Stimulated activated CD8-positive, alpha-beta memory T cell treated with anti-CD3 and anti-CD28 coated beads, Interleukin-12 subunit alpha, Interleukin-12 subunit beta, amount 100 ng/mL, for 4 hours (primary cell): ENCODE data around the gene PLPPR1.

Experiments
- DNase-seq: peaks from one replicate; pipeline ENCODE4 v3.0.0-alpha.2; 2020; ENCODE audit warnings: low read depth

Gene PLPPR1

GRCh38 chr9:101352892-101353463 is 324.5 kb downstream of the PLPPR1 start:
- DNase-seq = no peak

GRCh38 chr9:101353683-101354082 is 325.2 kb downstream of the PLPPR1 start:
- DNase-seq = no peak

GRCh38 chr9:101354143-101354764 is 325.7 kb downstream of the PLPPR1 start:
- no peak for DNase-seq

- DNase-seq = no peak
These were observed 326.5 kb downstream of the PLPPR1 start for GRCh38 chr9:101354765-101355708.

- no peak for DNase-seq
These were observed 328.1 kb downstream of the PLPPR1 start for GRCh38 chr9:101356619-101357018.

DNA sequence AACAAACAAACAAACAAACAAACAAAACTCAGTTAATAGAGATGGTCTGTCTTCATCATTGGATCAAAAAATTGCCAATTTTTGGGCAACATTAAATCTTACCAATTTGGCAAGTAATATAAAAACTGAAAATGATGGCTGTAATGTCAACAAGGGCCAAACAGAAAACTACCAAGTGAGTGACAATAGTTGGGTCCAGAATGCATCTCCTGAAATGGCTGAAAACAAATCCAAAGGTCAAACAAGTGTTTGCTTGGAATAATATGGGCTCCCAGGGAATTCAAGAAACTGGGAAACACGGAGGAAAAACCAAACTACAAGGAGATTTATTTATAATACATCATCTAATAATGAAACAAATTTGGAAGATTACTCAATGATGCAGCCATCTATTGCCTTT is 331.2 kb downstream of the PLPPR1 start:
- DNase-seq = no peak

DNA sequence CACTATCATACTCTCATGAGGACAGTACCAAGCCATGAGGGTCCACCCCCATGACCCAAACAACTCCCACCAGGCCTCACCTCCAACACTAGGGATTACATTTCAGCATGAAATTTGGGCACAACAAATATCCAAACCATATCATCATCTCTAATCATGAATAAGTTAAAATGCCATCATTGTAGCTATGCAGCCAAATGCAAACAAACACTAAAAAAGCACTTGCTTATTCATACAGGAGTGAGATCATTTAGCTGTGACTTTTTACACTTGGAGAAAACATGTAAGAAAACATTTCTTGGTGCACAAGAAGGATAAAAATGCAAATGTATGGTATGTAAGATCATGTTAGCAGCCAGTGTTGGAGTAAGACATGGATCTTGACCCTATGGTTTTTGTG is 332.1 kb downstream of the PLPPR1 start:
- no peak for DNase-seq

DNA sequence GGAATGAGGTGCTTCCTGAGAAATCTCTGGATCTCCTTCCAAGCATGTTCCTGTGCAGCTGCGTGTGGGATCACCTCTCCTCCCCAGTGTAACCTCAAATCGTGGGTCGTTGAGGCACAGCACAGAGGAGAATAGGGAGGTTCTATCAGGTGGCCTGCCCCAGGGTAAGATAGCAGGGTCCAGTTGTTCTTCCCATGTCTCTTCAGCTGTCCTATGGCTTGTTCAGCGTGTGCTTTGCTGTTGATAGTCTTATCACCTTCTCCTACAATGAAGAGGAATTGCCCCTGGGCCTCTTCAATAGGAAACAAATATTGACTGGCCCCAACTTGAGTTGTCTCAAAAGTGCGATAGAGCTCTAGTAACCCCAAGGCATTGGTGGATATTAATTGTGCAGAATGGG is 333.9 kb downstream of the PLPPR1 start:
- no peak for DNase-seq

DNA sequence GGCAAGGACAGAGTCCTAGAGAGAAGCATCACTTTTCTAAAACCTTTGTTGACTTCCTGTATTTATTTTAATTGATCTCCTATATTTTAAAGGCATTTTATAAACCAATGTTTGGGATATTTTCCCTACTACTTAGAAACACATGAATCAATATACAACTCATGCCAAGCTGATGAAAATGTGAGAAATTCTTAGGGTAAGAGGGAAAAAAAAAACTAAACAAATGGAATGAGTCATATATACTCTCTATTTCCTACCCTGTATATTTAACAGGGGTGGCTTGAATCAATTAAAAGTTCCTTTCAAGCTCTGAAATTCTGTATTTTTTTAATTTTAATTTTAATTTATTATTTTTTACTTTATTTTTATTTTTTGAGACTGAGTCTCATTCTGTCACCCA is 336.7 kb downstream of the PLPPR1 start:
- DNase-seq = no peak

- no peak for DNase-seq
These were observed 337.7 kb downstream of the PLPPR1 start for GRCh38 chr9:101366038-101366756.

DNA sequence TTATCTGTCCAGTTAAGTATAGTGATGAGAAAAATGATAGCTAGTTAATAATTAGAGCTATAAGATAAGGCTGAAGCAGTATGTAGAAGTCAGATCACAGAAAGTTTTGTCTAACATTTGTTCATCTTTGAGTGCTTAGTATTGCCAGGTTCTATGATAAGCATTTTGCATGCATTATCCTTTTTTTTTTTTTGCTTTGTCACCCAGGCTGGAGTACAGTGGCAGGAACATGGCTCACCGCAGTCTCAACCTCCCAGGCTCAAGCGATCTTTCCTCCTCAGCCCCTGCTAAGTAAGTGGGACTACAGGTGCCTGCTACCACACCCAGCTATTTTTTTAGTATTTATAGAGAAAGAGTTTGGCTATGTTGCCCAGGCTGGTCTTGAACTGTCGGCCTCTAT is 338.8 kb downstream of the PLPPR1 start:
- no peak for DNase-seq

DNA sequence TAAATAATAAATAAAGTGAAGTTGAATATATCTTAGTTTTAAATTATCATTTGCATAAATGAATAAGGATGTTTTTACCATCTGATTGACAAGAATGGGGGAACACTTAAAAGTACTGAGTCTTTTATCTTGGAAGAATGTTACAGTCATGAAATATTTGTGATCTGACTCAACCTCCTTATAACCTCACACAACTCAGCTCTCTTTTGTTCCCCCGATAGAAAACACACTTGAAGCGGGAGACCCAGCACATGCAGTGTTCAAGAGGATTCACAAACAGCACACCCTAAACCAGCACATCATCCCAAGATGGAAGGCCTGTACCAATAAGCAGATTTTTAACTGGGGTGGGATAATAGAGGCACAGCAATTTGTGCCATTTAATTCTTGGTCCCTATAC is 340.8 kb downstream of the PLPPR1 start:
- no peak for DNase-seq

DNA sequence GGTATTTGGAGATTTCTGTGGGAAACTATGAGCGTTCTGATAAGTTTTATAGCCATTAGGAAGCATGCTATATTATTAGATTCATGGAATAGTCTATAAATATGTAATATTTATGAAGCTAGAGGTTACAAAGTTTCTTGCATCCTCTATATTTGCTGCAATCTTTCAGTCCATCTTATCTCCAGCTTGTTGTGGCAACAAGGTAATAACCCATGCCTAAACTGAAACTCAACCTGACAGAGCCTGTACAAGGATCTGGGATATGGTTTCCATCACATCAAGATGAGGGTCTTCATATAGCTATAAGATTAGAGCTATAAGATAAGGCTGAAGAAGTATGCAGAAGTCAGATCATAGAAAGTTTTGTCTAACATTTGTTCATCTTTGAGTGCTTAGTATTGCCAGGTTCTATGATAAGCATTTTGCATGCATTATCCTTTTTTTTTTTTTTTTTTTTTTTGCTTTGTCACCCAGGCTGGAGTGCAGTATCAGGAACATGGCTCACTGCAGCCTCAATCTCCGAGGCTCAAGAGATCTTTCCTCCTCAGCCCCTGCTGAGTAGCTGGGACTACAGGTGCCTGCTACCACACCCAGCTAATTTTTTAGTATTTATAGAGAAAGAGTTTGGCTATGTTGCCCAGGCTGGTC is 341.5 kb downstream of the PLPPR1 start:
- no peak for DNase-seq

GRCh38 chr9:101371813-101372212 is 343.3 kb downstream of the PLPPR1 start:
- DNase-seq = no peak

DNA sequence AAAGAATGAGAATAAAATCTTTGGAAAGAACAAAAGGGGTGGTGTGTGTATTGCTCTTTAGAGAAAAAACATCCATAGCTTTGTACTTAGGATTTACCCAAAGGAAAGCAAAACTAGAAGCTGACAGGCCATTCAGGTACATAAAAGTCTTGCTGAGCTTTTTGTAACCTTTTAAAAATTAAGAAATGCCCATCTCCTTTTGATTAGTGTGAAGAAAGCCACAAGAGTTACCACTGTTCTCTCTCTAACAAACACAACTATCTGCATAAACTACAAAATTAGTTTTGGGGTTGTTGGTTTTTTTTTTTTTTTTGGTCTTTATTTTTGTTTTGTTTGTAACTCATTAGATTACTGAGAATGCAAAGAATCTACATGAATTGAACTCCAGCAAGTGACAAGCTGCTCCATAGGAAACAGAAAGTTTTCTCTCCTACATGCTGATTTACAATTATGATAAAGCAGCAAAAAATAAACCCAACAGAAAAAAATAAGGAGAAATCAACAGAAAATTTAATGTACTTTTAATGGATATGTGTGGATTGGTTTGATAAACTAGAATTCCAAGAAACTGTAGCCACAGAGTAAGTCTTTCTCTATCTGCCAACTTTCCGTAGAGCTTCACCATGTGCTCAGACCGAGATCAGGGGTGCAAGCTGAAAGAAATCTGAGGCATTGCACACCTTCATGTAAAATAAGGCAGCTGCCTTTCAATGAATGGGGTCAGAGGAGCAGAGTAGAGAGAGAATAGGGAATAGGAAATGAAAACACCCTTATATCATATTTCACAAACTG is 344.0 kb downstream of the PLPPR1 start:
- DNase-seq = no peak
